Panc1 (cell line): ENCODE measurements around the gene CTLA4. TPM values are rescaled to one million over a fixed set of nuclear protein-coding genes. Genes with fewer than 3 reads are reported as not detected.

Experiments
- ATAC-seq: fragments of 200-7000 bp; cut with Tn5 transposase; 2 replicates; pipeline ENCODE4 v1.9.1; 2020; ENCODE audit warnings: mild to moderate bottlenecking, moderate library complexity
- BruUV-seq: library from RNA; stranded (reverse); fragments of 400-500 nt; replicated peaks from 2 replicates; lab custom pipeline; 2021; lab: Mats Ljungman, UMichigan
- CTCF ChIA-PET: fragments of 300-600 bp; sonication (Branson Sonifier 250); formaldehyde crosslinking; loops from one replicate; lab custom pipeline; 2022; ENCODE audit warnings: antibody characterized with exemption; lab: Charles Lee
- POLR2A ChIA-PET: fragments of 300-600 bp; sonication (Branson Sonifier 250); formaldehyde crosslinking; loops from one replicate; lab custom pipeline; 2022; ENCODE audit warnings: antibody characterized with exemption; lab: Charles Lee
- DNase-seq: peaks from one replicate; pipeline ENCODE4 v3.0.0-alpha.2; 2010; ENCODE audit warnings: low read depth, low spot score
- H3K27ac ChIP-seq: 2 replicates; pipeline ENCODE4 v1.5.1; 2011; ENCODE audit warnings: mild to moderate bottlenecking, low read length, inconsistent platforms
- H3K27me3 ChIP-seq: fragments of 200-500 bp; sonication (Bioruptor generic); 2 replicates; pipeline ENCODE4 v1.6.0; 2014; ENCODE audit warnings: low read length, inconsistent platforms; ENCODE audit not compliant: control insufficient read depth, insufficient read depth
- H3K36me3 ChIP-seq: fragments of 200-500 bp; sonication (Bioruptor generic); 2 replicates; pipeline ENCODE4 v1.5.1; 2014; ENCODE audit warnings: inconsistent platforms, mild to moderate bottlenecking, low read length, moderate library complexity; ENCODE audit not compliant: control insufficient read depth, insufficient read depth
- H3K4me1 ChIP-seq: 2 replicates; pipeline ENCODE4 v1.5.1; 2011; ENCODE audit warnings: inconsistent platforms, mild to moderate bottlenecking, low read length, moderate library complexity; ENCODE audit not compliant: control insufficient read depth, insufficient read depth
- H3K4me3 ChIP-seq, 2 experiments: 2 replicates each; pipeline ENCODE4 v1.5.1; 2011 to 2012; ENCODE audit warnings: low read depth in 2 of 2, low read length in 2 of 2, mild to moderate bottlenecking in 2 of 2, inconsistent platforms in 1 of 2, moderate library complexity in 1 of 2
- H3K9me3 ChIP-seq: fragments of 200-500 bp; sonication (Bioruptor generic); 2 replicates; pipeline ENCODE4 v1.5.1; 2014; ENCODE audit warnings: low read depth, mild to moderate bottlenecking, inconsistent platforms, low read length, moderate library complexity; ENCODE audit not compliant: control insufficient read depth, insufficient read depth
- CTCF ChIP-seq: fragments of 450-650 bp; IDR thresholded peaks from 2 replicates; pipeline ENCODE4 v1.5.1; 2017; ENCODE audit warnings: mild to moderate bottlenecking
- POLR2AphosphoS5 ChIP-seq: IDR thresholded peaks from 2 replicates; pipeline ENCODE4 v1.6.1; 2012; ENCODE audit warnings: mild to moderate bottlenecking, low read depth, low read length, moderate library complexity
- SIN3A ChIP-seq: IDR thresholded peaks from 2 replicates; pipeline ENCODE4 v1.6.1; 2012; ENCODE audit warnings: low read depth, mild to moderate bottlenecking, low read length, moderate library complexity, borderline replicate concordance; ENCODE audit not compliant: insufficient read depth
- TCF7L2 ChIP-seq: IDR thresholded peaks from 2 replicates; pipeline ENCODE4 v1.6.1; 2011; ENCODE audit warnings: mild to moderate bottlenecking, low read depth, low read length, inconsistent platforms
- in situ Hi-C: cut with HindIII; loops from 2 replicates; pipeline ENCODE4 v1.10.0; 2016; ENCODE audit warnings: low sequenced_read_pairs, low pct_unique_long_range_greater_than_20kb
- intact Hi-C: fragments of 100-400 bp; cut with micrococcal nuclease; formaldehyde crosslinking; loops from one replicate; pipeline ENCODE4 v1.10.0; 2022; ENCODE audit not compliant: unreplicated experiment
- total RNA-seq: library from RNA; stranded (reverse); gene quantifications from one replicate; pipeline ENCODE4 v1.2.1, GENCODE V29; 2021; ENCODE audit not compliant: unreplicated experiment
- TF ChIP-seq, protein P1 (sequence below), 2 experiments: IDR thresholded peaks; 2 replicates each; pipeline ENCODE4 v1.6.1; 2011 to 2012; ENCODE audit warnings: low read depth in 2 of 2, control low read depth in 1 of 2, low read length in 1 of 2, mild to moderate bottlenecking in 1 of 2, moderate library complexity in 1 of 2; ENCODE audit not compliant: insufficient read depth in 1 of 2

CTLA4 gene
- total RNA-seq, 1 experiment from 2014 or later = 0.08 TPM

DNA sequence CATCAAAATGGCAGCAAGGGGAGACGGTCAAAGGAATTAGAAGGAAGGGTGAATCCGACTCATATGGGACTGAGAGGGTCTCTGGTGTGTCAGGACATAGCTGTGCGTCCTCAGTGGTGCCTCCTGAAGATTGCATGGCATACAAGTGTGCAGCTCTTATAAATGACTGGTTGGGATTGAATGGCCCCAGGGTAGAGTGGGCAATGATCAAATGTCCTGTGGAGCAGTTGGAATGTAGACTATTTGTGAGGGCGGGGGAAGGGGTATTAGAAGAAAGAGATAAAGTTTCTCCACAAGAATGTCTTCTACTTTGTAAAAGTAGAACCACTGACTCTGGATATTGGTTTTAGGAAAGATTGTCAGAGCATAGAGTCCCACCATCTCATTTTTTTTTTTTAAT, 24.6 kb downstream of the CTLA4 start:
- POLR2A ChIA-PET = no interaction called here
- Histone ChIP-seq H3K27me3 (no peaks in the 10 kb centered on the region), H3K36me3 (no peaks in the 10 kb centered on the region), H3K27ac (no peak overlapping the region), H3K9me3 (no peaks in the 10 kb centered on the region), H3K4me3 (no peak overlapping the region), H3K4me1 (no peaks in the 10 kb centered on the region)
- no peak for ATAC-seq
- CTCF ChIA-PET = no interaction called here
- no peak for DNase-seq
- TF ChIP-seq SIN3A (no peak), CTCF (no peak), POLR2AphosphoS5 (no peak), TCF7L2 (no peak)
- TF ChIP-seq, protein P1, sequence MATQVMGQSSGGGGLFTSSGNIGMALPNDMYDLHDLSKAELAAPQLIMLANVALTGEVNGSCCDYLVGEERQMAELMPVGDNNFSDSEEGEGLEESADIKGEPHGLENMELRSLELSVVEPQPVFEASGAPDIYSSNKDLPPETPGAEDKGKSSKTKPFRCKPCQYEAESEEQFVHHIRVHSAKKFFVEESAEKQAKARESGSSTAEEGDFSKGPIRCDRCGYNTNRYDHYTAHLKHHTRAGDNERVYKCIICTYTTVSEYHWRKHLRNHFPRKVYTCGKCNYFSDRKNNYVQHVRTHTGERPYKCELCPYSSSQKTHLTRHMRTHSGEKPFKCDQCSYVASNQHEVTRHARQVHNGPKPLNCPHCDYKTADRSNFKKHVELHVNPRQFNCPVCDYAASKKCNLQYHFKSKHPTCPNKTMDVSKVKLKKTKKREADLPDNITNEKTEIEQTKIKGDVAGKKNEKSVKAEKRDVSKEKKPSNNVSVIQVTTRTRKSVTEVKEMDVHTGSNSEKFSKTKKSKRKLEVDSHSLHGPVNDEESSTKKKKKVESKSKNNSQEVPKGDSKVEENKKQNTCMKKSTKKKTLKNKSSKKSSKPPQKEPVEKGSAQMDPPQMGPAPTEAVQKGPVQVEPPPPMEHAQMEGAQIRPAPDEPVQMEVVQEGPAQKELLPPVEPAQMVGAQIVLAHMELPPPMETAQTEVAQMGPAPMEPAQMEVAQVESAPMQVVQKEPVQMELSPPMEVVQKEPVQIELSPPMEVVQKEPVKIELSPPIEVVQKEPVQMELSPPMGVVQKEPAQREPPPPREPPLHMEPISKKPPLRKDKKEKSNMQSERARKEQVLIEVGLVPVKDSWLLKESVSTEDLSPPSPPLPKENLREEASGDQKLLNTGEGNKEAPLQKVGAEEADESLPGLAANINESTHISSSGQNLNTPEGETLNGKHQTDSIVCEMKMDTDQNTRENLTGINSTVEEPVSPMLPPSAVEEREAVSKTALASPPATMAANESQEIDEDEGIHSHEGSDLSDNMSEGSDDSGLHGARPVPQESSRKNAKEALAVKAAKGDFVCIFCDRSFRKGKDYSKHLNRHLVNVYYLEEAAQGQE (IDR thresholded peaks at IDR 0.05; ENCODE audit: insufficient read depth in 1 of 2, low read depth in 2 of 2, low read length in 1 of 2) = no peak
- in situ Hi-C loops = no loop called here
- intact Hi-C loops = no loop called here
- BruUV-seq = no TSS peak

- BruUV-seq = no TSS peak
- TF ChIP-seq, protein P1 (IDR thresholded peaks at IDR 0.05; ENCODE audit: insufficient read depth in 1 of 2, low read depth in 2 of 2, low read length in 1 of 2) = no peak
- TF ChIP-seq SIN3A = no peak
- TF ChIP-seq TCF7L2 = no peak
- no peak for TF ChIP-seq POLR2AphosphoS5
- no peak for TF ChIP-seq CTCF
- Histone ChIP-seq H3K4me3 (no peak overlapping the region), H3K27ac (no peak overlapping the region), H3K9me3 (no peaks in the 10 kb centered on the region), H3K27me3 (no peaks in the 10 kb centered on the region), H3K36me3 (no peaks in the 10 kb centered on the region), H3K4me1 (no peaks in the 10 kb centered on the region)
- ATAC-seq = no peak
- no peak for DNase-seq
- in situ Hi-C loops = no loop called here
- CTCF ChIA-PET = no interaction called here
- intact Hi-C loops = no loop called here
- POLR2A ChIA-PET = no interaction called here
Measured at GRCh38 chr2:203893401-203893800, 25.8 kb downstream of the CTLA4 start.
